GM12878 (cell line): ENCODE data around the gene TAOK2. TPM values are rescaled to one million over a fixed set of nuclear protein-coding genes. Genes with fewer than 3 reads are reported as not detected.
A peak's percentile ranks its signal among the peaks of the same experiment; 100 is the strongest.

Experiments
- BCL3 ChIP-seq: IDR thresholded peaks from 2 replicates; pipeline ENCODE4 v1.6.1; 2011; ENCODE audit warnings: borderline replicate concordance, low read depth, mild to moderate bottlenecking, moderate library complexity, low read length; ENCODE audit not compliant: insufficient read depth, poor library complexity, severe bottlenecking
- BHLHE40 ChIP-seq, 2 experiments: fragments of 450-650 bp in 1 of 2; IDR thresholded peaks; 2 replicates each; pipeline ENCODE4 v1.6.1; 2011 to 2017; ENCODE audit warnings: low read depth in 2 of 2, borderline replicate concordance in 1 of 2, improper control_type of control experiment in 1 of 2, low read length in 1 of 2, mild to moderate bottlenecking in 1 of 2
- CREB1 ChIP-seq: IDR thresholded peaks from 2 replicates; pipeline ENCODE4 v1.6.1; 2012; ENCODE audit warnings: low read depth, mild to moderate bottlenecking, inconsistent platforms
- ETV6 ChIP-seq, 2 experiments: fragments of 450-650 bp in 1 of 2; IDR thresholded peaks in 1 of 2; conservative IDR thresholded peaks in 1 of 2; 2 replicates each; pipeline ENCODE4 v1.6.1; 2014; ENCODE audit warnings: antibody characterized with exemption in 1 of 2, borderline replicate concordance in 1 of 2, low read depth in 1 of 2, mild to moderate bottlenecking in 1 of 2, moderate library complexity in 1 of 2
- HDAC2 ChIP-seq: fragments of 200-600 bp; sonication (generic); IDR thresholded peaks from 2 replicates; pipeline ENCODE4 v1.6.1; 2017
- IRF5 ChIP-seq: fragments of 450-650 bp; IDR thresholded peaks from 2 replicates; pipeline ENCODE4 v1.6.1; 2017; ENCODE audit warnings: borderline replicate concordance
- MEF2B ChIP-seq: fragments of 450-650 bp; IDR thresholded peaks from 2 replicates; pipeline ENCODE4 v1.6.1; 2018; ENCODE audit warnings: mild to moderate bottlenecking, moderate library complexity; ENCODE audit not compliant: partially characterized antibody, poor library complexity, severe bottlenecking
- POLR2A ChIP-seq: IDR thresholded peaks from 2 replicates; pipeline ENCODE4 v1.6.1; 2011; ENCODE audit warnings: low read depth, mild to moderate bottlenecking, low read length
- POLR2AphosphoS5 ChIP-seq: IDR thresholded peaks from 2 replicates; pipeline ENCODE4 v1.6.1; 2011; ENCODE audit warnings: mild to moderate bottlenecking, low read length, inconsistent platforms
- RB1 ChIP-seq: fragments of 450-650 bp; formaldehyde crosslinking; IDR thresholded peaks from 2 replicates; pipeline ENCODE4 v1.6.1; 2017; ENCODE audit warnings: mild to moderate bottlenecking, borderline replicate concordance
- SMAD1 ChIP-seq: fragments of 450-650 bp; IDR thresholded peaks from 2 replicates; pipeline ENCODE4 v1.6.1; 2018; ENCODE audit warnings: mild to moderate bottlenecking, low read depth; ENCODE audit not compliant: partially characterized antibody
- SPI1 ChIP-seq: IDR thresholded peaks from 2 replicates; pipeline ENCODE4 v1.6.1; 2011; ENCODE audit warnings: low read depth, mild to moderate bottlenecking, low read length, moderate library complexity, borderline replicate concordance; ENCODE audit not compliant: insufficient read depth
- SUPT20H ChIP-seq: IDR thresholded peaks from 2 replicates; pipeline ENCODE4 v1.6.1; 2011; ENCODE audit warnings: low read depth, mild to moderate bottlenecking, low read length, moderate library complexity, borderline replicate concordance; ENCODE audit not compliant: control insufficient read depth
- ZNF24 ChIP-seq: fragments of 450-650 bp; IDR thresholded peaks from 2 replicates; pipeline ENCODE4 v1.6.1; 2017; ENCODE audit warnings: antibody characterized with exemption, mild to moderate bottlenecking
- ZNF384 ChIP-seq: IDR thresholded peaks from 2 replicates; pipeline ENCODE4 v1.6.1; 2012; ENCODE audit warnings: low read depth, mild to moderate bottlenecking, low read length, improper control_type of control experiment, borderline replicate concordance
- ZNF622 ChIP-seq: fragments of 450-650 bp; IDR thresholded peaks from 2 replicates; pipeline ENCODE4 v1.6.1; 2017; ENCODE audit warnings: mild to moderate bottlenecking, inconsistent platforms
- ZZZ3 ChIP-seq: IDR thresholded peaks from 2 replicates; pipeline ENCODE4 v1.6.1; 2011; ENCODE audit warnings: low read depth; ENCODE audit not compliant: control insufficient read depth, insufficient read length
- polyA plus RNA-seq, 11 experiments: library from polyadenylated mRNA; depleted of rRNA in 4 of 11; unstranded in 6 of 11; stranded (reverse) in 5 of 11; fragments of >200 nt; fragmentation: Nextera tagmentation in 4 of 11; fragmentation: Illumina TruSeq in 1 of 11; extraction: Ambion mirVana in 4 of 11; extraction: Trizol in 1 of 11; gene quantifications; 1 replicate in 1 of 11; 2 replicates in 10 of 11; pipeline versions ENCODE4 v1.2.1 to v1.2.3, GENCODE V29; 2011 to 2016; ENCODE audit warnings: inconsistent platforms in 2 of 11, missing spikeins in 2 of 11, low read depth in 1 of 11
- total RNA-seq, 4 experiments: library from RNA; depleted of rRNA in 3 of 4; stranded (reverse); fragments of >200 nt in 3 of 4; fragmentation: Illumina TruSeq in 1 of 4; extraction: Trizol in 1 of 4; gene quantifications; 2 replicates each; pipeline versions ENCODE4 v1.2.1 to v1.2.3, GENCODE V29; 2013 to 2021
- TF ChIP-seq, protein P1 (sequence below): fragments of 450-650 bp; formaldehyde crosslinking; IDR thresholded peaks from 2 replicates; pipeline ENCODE4 v1.4.0; 2022; ENCODE audit warnings: mild to moderate bottlenecking, moderate library complexity
- TF ChIP-seq, protein P2 (sequence below): fragments of 150-350 bp; IDR thresholded peaks from 2 replicates; pipeline ENCODE4 v1.6.1; 2014; ENCODE audit warnings: mild to moderate bottlenecking, low read depth, low read length

Gene TAOK2
- total and polyA plus RNA-seq, 10 of the 15 experiments (the other 5 are each of a cell fraction or from before 2014, with no cell fraction given) = 0.14 to 40.2 (median 11.6) TPM

- TF ChIP-seq RB1 (peak; percentile 98; the same call in 1 of the 2 replicates), SUPT20H (no peak), SPI1 (peak; percentile 40; the same call in 1 of the 2 replicates), ETV6 (conservative IDR thresholded peaks at IDR 0.05 in 1 of 2, IDR thresholded peaks at IDR 0.05 in 1 of 2; ENCODE audit: borderline replicate concordance in 1 of 2, low read depth in 1 of 2) (no peak), ZNF622 (no peak), SMAD1 (no peak), CREB1 (no peak), POLR2AphosphoS5 (peak; percentile 83; the same call in 1 of the 2 replicates), ZNF384 (no peak), ZZZ3 (no peak), BHLHE40 (IDR thresholded peaks at IDR 0.05; ENCODE audit: borderline replicate concordance in 1 of 2, low read depth in 2 of 2, low read length in 1 of 2) (peak in 1 of 2 experiments; percentile 66; a peak in 2 of 4 replicates), IRF5 (no peak), BCL3 (no peak), MEF2B (no peak), ZNF24 (no peak), HDAC2 (no peak), POLR2A (peak; percentile 85)
- TF ChIP-seq, protein P1, sequence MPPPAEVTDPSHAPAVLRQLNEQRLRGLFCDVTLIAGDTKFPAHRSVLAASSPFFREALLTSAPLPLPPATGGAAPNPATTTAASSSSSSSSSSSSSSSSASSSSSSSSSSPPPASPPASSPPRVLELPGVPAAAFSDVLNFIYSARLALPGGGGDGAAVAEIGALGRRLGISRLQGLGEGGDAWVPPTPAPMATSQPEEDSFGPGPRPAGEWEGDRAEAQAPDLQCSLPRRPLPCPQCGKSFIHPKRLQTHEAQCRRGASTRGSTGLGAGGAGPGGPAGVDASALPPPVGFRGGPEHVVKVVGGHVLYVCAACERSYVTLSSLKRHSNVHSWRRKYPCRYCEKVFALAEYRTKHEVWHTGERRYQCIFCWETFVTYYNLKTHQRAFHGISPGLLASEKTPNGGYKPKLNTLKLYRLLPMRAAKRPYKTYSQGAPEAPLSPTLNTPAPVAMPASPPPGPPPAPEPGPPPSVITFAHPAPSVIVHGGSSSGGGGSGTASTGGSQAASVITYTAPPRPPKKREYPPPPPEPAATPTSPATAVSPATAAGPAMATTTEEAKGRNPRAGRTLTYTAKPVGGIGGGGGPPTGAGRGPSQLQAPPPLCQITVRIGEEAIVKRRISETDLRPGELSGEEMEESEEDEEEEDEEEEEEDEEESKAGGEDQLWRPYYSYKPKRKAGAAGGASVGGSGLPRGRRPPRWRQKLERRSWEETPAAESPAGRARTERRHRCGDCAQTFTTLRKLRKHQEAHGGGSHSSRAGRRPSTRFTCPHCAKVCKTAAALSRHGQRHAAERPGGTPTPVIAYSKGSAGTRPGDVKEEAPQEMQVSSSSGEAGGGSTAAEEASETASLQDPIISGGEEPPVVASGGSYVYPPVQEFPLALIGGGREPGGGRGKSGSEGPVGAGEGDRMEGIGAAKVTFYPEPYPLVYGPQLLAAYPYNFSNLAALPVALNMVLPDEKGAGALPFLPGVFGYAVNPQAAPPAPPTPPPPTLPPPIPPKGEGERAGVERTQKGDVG (CRISPR knock-in tag) = no peak
- TF ChIP-seq, protein P2, sequence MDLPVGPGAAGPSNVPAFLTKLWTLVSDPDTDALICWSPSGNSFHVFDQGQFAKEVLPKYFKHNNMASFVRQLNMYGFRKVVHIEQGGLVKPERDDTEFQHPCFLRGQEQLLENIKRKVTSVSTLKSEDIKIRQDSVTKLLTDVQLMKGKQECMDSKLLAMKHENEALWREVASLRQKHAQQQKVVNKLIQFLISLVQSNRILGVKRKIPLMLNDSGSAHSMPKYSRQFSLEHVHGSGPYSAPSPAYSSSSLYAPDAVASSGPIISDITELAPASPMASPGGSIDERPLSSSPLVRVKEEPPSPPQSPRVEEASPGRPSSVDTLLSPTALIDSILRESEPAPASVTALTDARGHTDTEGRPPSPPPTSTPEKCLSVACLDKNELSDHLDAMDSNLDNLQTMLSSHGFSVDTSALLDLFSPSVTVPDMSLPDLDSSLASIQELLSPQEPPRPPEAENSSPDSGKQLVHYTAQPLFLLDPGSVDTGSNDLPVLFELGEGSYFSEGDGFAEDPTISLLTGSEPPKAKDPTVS = no peak
Measured at GRCh38 chr16:29973384-29974246, at the start of gene TAOK2 (continued).
